Stimulated activated CD8-positive, alpha-beta memory T cell treated with anti-CD3 and anti-CD28 coated beads, Interleukin-12 subunit alpha, Interleukin-12 subunit beta, amount 100 ng/mL, for 1 hour (primary cell): ENCODE results near the gene PICK1.

Experiments used
- DNase-seq: peaks from one replicate; pipeline ENCODE4 v3.0.0-alpha.2; 2020; ENCODE audit warnings: low read depth

The PICK1 gene

DNA sequence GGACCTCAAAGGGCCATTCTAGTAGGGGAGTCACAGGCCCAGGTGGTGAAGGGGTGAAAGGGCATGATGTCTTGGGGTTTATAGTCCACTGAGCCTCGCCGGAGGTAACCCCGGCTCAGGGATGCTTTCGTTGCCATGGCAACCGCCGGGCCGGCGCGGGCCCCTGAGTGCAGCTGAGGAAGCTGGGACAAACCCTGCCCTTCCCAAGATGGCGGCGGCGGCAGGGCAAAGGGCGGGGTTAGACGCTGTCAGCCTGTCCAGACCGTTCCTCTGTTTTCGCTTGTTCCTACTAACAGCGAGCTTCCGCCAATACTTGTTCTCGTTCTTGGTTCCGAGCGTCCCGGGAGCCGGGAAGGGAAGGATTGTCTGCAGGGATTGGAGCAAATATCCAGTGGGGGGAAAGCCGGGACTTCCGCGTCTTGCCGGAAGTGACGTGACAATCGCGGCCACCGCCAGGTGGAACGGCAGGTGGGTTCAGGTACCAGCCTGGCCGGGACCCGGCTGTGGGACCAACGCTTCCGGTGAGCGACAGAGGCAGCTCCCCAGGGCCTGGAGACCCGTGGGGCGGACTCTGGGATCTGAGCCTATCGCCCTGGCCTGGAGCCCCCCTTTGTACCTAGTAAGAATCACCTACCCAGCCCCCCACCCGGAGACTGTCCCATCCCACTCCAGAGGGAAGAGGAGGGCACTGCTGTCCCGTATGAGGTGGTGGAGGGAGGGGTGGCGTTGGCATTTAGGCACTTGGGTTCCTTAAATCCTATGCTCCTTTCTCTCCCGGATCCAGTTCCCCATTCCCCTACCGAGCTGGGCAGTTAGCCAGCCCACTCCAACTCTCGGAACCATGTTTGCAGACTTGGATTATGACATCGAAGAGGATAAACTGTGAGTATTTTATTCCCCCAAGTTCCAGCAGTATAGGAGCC, at the start of gene PICK1:
Gene PICK1, plus strand, starts transcription at position 436 of the 923 bp plus-strand sequence. Its CDS starts 406 bp downstream, at position 842.
- peak; percentile 52 for DNase-seq

DNA sequence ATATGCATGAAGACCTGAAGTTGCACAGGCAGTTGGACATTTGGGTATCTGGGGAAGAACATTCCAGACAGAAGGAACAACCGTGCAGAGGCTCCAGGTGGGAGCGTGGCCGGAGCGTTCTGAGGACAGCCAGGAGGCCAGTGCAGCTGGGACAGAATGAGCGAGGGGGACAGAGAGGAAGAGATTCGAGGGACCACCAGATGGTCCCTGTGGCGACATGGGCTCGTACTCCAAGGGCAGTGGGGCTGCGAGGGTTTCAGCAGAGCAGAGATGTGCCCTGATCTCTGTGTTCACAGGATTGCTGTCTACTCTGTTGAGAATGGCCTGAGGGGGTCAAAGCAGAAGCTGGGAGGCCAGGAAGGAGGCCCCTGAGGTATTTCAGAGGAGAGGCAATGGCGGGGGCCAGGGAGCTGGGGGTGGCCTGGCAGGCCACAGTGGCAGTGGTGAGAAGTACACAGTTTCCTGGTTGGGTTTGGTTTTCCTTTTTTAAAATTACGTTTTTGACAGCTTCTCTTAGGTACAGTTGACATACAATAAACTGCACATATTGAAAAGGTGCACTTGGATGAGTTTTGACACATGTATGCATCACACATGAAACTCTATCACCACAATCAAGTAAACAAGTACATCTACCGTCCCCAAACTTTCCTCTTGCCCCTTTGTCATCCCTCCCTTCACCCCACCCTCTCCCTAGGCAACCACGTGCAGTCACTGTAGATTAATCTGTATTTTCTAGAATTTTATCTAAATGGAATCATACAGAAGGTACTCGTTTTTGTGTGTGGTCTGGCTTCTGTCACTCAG, 48.0 kb upstream of the PICK1 start:
- no peak for DNase-seq

DNA sequence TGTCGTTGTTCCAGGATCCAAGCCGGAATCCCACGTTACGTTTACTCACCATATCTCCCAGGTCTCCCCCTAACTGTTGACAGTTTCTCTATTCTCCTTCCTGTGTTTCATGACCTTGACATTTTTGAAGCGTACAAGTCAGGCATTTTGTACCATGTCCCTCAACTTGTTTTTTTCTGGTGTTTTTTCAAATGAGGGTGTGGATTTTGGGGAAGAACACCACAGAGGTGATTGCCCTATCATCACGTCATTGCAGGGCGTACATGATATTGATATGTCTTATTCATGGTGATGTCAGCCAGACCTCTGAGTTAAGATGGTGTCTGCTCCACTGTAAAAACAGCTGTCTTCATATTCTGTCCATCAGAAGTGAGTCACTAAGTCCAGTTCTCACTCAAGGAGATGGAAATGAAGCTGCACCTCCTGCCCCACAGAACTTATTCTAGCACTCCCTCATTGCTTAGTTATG, 44.6 kb upstream of the PICK1 start:
- no peak for DNase-seq

DNA sequence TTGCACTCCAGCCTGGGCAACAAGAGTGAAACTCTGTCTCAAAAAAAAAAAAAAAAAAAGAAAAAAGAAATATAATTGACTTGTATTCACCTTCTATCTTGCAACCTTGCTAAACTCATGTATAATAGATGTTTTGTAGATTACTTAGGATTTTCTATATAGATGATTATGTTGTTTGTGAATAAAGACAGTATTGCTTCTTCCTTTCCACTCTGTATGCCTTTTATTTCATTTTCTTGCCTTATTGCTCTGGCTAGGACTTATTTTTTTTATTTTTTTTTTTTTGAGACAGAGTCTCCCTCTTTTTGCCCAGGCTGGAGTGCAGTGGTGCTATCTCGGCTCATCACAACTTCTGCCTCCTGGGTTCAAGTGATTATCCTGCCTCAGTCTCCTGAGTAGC, 43.1 kb upstream of the PICK1 start:
- DNase-seq: no peak

DNA sequence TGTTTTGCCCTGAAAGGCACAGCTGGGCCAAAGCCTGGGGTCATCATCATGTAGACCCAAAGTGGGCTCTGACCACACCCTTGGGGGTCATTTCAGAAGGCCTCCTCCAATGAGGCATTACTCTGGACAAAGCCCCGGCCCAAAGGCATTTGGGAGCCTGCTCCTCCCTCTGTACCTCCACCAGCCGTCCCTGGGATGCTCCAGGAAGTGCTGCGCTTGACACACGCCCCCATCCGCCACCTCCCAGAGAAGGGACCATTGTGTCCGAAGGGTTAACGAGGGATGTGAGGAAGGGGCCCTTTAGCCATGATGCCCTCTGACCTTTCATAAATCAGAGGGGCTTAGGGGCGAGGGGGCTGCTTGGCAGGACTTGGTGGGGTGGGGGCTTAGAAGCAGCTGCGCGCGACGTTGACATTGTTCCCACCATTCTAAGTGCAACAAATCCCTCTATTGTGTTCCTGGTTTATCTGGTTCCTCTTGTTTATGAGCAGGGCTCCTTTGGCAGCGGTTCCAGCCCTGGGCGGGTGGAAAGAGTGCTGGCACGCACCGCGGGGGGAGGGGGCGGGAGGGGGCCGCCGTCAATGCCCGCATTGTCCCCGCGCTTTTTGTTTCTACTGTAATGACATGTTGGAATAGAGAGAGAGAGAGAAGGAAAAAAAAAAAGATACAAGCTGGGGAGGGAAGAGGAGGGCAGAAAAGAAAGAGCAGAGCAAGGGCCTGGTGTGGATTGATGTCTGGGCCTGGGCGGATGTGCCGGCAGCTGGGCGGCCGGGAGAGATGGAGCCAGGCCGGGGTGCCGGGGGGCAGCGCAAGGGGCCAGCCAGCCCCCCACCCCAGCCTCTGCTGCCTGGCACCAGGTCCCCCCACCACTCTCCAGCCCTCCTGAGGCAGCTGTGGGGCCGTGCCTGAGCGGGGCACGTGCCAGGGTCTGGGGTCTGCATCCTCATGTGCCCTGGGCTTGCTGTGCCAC, 40.7 kb upstream of the PICK1 start:
- DNase-seq: no peak

DNA sequence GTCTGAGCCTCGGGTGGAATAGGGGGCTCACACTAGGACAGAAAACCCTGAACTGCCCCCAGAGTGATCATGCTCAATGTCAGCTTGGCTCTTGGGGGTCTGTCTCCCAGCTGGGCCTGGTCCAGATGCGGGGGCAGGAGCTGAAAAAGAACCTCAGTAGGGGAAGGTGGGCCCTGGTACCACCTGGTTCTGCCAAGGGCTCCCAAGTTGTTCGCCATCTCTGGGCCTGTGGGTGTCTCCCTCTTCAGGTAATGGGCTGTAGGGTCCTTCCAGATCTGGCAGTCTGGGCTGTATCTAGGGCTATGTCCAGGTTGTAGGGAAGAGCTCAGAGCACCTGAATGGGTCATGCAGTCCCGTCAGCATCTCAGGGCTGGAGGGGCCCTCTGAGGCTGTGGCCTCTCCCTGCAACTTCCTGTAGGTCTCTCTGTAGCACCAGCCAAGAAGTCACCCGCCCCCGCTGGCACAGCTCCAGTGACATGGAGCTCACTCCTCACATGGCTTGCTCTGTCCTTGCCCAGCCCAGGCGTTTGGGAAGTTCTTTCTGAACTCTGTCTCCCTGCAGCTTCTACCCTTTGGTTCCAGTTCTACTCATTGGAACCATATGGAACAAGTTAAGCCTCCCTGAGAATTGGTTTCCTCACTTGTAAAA, 39.8 kb upstream of the PICK1 start:
- no peak for DNase-seq

DNA sequence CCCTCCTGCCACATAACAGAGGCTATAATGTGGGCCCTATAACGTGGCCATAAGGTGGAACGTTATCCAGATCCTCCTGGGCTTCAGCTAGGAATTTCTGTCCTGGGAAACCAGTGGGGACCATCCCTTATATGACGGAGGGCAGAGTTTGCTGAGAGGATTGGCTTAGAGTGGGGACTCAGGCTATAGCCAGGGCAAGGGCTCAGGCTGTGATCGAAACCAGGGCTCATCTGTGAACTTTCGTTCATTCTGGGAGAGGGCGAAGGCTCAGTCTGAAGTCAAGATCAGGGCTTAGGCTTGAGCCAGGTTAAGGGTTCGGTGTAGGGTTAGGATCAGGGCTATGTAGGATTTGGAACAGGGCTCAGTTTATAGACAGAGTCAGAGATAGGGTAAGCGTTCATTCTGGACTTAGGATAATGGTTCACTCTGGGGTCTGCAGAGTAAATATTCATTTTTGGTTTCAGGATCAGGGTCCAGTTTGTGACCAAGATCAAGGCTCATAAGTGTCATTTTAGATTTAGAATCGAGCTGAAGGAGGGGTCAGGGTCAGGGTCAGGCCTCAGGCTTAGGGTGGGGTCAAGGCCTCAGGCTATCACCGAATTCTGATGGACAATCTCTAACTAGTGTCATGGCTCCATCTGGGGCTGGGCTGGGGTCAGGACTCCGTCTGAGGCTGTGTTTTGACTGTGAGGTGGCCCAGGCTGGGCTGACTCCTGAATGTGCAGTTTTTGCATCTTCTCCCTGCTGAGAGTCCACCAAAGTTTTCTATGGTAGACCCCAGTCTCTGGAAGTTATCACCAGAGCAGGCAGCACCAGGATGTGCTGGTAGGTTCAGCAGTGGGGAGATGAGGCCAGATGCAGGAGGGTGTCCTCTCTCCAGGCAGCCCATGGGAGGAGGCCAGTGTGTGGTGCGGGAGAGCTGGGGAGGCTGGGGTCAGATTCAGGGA, 39.0 kb upstream of the PICK1 start:
- DNase-seq: no peak

DNA sequence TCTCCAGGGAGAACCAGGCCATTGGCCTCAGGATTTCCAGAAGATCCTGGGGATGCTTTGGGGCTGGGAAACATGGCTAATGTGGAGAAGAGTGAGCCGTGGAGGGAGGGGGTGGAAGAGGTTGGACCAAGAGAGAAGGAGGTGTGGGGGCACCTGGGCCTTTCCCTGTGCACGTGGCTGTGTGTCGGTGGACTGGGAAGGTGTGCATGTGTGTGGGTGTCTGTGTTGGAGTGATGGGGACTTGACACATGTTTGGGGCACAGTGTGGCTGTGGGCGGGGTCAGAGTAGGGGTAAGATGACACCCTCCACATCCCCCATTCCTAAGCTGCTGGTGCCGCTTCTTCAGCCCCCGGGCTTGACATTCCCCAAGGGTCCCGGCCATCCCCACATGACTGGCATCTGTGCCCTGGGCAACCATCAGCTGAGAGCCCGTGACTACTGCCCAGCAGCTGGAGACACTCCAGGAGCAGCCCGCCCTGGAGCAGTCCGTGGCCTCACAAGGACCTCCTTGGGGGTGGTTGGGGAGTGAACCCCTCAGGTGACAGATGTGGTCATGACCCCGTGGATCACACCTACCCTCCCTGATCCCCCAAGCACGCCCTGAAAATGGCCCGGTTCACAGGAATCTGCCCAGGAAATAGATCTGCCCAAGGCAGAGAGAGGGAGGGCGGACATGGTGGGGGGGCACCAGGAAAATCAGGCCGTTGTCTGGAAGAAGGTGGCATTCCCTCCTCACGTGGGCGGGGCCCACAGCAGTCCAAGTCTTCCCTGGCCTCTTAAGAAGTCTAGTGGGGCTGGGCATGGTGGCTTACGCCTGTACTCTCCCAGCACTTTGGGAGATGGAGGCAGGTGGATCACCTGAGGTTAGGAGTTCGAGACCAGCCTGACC, 38.0 kb upstream of the PICK1 start:
- DNase-seq: no peak

DNA sequence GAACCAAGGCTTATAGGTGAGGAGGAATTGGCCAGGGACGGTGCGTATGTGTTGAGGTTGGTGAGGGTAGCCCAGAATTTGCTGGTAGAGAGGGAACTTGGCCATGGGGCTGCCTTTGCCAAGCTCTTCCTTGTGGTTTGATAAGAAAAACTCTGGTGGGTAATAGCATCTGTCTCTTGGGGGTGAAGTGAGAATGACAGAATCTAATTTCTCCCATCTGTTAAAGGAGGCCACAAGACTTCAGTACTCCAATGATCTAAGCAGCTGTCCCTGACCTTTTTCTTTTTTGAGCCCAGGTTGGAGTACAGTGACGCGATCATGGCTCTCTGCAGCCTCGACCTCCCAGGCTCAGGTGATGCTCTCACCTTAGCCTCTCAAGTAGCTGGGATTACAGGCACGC, 36.0 kb upstream of the PICK1 start:
- no peak for DNase-seq

DNA sequence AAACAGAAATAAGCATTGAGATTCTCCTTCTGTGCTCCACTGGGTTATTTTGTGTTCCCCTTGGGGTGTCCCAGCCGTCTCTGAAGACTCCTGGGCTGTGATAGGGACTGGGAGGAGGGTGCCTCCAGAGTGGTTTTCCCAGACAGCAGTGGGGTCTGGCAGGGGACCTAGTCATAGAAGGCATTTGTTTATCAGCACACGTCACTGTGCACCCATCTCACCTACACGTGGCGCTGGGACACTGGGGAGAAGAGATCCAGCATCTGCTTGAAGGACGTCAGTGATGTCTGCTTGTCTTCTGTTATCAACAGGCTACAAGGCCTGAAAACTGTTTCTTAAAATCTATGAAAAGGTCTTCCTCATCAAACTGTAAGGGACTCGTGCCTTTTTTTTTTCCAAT, 34.2 kb upstream of the PICK1 start:
- DNase-seq: no peak

DNA sequence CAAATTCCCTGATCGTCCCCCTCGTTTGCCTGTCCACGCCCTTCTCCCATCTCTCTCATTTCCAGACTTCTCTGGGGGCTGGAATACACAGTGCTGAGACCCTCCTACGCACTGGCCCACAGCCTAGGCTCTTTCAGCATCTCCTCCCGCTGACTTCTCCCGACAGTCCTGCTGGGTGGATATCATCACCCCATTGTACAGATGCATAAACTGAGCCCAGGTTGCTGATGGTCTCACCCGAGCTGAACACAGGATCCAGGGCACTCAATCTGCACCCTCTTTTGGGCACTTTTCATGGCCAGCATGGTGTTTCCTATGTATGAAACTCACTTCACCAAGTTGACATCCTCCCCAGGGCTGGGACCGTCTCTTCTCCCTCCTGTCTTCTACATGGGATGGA, 31.7 kb upstream of the PICK1 start:
- no peak for DNase-seq

DNA sequence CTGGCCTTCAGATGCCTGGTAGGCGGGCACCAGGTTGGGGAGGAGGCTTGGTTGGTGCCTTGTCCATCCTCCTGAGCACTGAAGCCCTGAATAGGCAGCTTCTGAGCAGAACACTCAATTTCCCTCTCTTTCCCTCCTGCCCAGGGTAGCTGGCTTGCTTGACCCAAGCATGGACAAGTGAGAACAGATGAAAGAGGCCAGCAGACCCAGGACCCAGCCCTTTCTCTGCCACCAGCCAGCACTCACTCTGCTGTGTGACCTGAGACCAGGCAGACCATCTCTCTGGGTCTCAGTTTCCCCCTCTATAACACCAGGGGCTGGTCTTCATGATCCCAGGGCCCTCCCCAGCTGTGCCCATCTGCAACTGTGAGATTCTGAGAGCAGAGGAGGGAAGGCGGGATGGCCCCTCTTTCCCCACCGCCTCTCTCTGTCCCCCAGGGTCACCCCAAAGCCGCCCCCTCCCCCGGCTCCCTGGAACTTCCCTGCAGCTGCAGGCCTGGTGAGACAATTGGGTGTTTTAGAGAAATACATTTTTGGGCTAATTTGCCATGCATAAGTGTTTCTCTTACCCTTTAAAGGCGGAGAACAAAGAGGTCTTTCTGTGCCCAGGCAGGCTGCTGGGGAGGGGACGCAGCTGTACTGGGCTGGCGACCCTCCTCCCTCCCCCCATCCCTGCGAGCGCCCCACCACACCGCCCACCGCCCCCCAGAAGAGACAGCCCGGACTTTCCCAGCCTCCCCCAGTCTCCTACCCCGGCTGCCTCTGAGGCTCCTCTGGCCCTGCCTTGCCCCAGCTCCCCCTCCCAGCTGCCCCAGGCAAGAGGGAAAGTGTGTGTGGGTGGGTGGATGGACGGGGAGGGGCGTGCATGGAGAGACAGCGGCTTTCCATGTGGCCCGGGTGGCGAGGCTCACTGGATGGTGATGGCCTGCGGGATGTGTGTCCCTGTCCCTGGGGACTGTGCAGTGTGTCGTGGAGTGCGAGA, 30.8 kb upstream of the PICK1 start:
- no peak for DNase-seq

DNA sequence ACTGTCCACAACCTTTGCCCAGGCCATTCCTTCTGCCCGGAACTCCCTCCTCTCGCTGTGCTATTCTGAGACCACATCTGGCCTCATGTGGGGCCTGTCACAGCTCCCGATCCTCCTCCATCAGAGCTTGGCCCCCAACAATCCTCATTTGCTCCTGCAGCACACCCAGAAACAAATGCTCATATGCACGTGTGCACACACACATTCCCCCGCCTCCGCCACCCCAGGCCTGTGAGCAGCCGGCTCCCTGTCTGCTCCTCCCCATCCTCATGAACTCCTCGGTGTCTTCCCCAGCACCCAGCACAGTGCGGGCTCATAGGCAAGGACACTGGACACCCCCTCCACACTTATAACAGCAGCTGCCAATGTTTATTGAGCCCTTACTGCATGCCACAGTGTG, 29.7 kb upstream of the PICK1 start:
- DNase-seq: no peak

DNA sequence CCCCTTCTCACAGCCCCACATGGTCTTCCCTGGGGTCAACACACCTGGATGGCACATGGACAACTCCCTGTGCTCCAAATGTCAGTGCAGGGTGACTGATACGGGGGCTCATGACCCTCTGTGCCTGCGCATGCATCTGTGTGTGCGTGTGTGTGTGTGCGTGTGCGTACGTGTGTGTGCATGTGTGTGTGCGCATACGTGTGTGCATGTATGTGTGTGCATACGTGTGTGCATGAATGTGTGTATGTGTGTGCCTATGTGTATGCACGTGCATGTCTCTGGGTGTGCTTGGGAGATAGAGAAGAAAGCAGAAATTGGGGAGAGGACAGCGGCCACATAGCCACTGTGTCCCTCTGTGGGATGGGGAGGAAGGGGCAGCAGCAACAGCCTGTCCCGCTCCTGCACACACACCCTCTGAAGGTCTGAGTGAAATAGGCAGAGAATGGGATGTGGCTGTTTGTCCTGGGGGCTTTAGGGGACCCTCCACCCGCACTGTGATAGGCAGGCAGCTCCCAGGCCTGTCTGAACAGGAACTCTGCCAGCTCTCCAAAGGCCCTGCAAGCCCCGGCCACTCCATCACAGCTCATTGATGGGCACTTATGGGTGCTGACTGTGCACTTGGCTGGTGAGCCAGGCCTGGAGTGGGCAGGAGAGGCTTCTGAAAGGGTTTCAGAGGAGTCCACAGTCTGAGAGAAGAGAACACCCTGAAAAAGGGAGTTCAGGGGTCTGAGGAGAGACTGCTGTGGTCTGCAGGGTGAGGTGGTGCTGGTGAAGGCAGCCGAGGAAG, 28.7 kb upstream of the PICK1 start:
- DNase-seq: no peak

DNA sequence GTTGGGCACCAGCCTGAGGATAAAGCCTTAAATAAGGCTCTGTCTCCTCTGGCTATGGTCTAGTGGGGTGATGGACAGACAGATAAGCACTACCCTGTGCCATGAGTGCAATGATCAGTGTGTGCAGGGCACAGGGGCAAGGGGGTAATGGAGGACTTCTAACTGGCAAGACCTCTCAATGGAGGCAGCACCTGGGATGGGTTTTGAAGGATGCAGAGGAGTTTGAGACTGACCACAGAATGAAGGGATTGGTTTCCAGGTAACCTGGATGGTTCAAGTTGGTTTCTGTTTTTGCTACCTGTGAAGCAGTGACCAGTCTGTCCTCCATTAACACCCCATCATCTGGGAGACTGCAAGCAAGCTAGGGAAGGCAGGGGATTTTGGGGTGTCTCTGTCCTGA, 27.8 kb upstream of the PICK1 start:
- DNase-seq: no peak

DNA sequence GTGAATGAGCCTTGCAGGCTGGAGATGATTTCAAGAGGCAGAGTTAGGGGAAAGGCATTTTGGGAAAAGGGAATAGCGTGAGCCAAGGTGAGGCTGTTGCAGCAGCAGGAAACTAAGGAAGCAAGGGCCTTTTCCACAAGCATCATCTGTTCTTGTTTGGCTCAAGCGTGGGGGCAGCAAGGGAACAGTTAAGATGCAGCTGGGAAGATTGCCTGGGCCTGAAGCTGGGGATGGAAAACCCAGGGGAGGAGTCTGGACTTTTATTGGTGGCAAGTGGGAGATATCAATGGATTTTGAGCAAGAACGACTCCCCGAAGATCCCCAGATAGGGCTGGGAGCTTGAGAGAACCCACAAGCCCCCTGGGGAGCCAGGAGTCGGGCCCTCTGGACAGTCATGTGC, 27.3 kb upstream of the PICK1 start:
- DNase-seq: no peak
